ENCODE results near the gene SBNO2. TPM values are rescaled to one million over a fixed set of nuclear protein-coding genes. Genes with fewer than 3 reads are reported as not detected.
A peak's percentile ranks its signal among the peaks of the same experiment; 100 is the strongest.

SBNO2 gene
- total RNA-seq, 4 donors from 2014 or later = 26.4 to 71.0 (median 57.8) TPM

- H3K4me3 ChIP-seq = peak overlapping the region in 2 of 4 donors; percentile 9 to 31
- peak overlapping the region; percentile 67 to 88 (median 82) for H3K27ac ChIP-seq
- peak; percentile 34 to 90 (median 84) for DNase-seq
- TF ChIP-seq POLR2A (IDR thresholded peaks at IDR 0.05) (peak in 1 of 2 donors; percentile 19), CTCF (IDR thresholded peaks at IDR 0.05) (peak in 1 of 6 experiments; percentile 26)
- peaks cover 0 to 50% (median 0%) of the 10 kb centered on the region in 3 donors for H3K36me3 ChIP-seq
- H3K4me1 ChIP-seq = peaks cover 0 to 27% (median 7%) of the 10 kb centered on the region in 4 donors
- no peaks in the 10 kb centered on the region for H3K9me3 ChIP-seq
- no peaks in the 10 kb centered on the region for H3K27me3 ChIP-seq
Measured at GRCh38 chr19:1154731-1155351, 19.2 kb downstream of the SBNO2 start.

- Histone ChIP-seq H3K27ac (peak overlapping the region; percentile 67 to 88 (median 82)), H3K4me1 (peaks cover 0 to 27% (median 7%) of the 10 kb centered on the region in 4 donors), H3K4me3 (peak overlapping the region in 2 of 4 donors; percentile 9 to 31), H3K36me3 (peaks cover 0 to 55% (median 0%) of the 10 kb centered on the region in 3 donors), H3K27me3 (no peaks in the 10 kb centered on the region), H3K9me3 (no peaks in the 10 kb centered on the region)
- no peak for DNase-seq
- no peak for TF ChIP-seq POLR2A (IDR thresholded peaks at IDR 0.05)
- TF ChIP-seq CTCF (IDR thresholded peaks at IDR 0.05) = no peak
Measured at GRCh38 chr19:1153891-1154730, 20.0 kb downstream of the SBNO2 start.

- Histone ChIP-seq H3K4me1 (peaks cover 0 to 27% (median 7%) of the 10 kb centered on the region in 4 donors), H3K36me3 (peaks cover 0 to 59% (median 0%) of the 10 kb centered on the region in 3 donors), H3K4me3 (no peak overlapping the region), H3K27me3 (no peaks in the 10 kb centered on the region), H3K27ac (peak overlapping the region in 3 of 4 donors; percentile 10 to 39 (median 27)), H3K9me3 (no peaks in the 10 kb centered on the region)
- TF ChIP-seq CTCF (IDR thresholded peaks at IDR 0.05) (no peak), POLR2A (IDR thresholded peaks at IDR 0.05) (no peak)
- DNase-seq = no peak
Measured at GRCh38 chr19:1151917-1152587, 22.0 kb downstream of the SBNO2 start.

- Histone ChIP-seq H3K4me3 (no peak overlapping the region), H3K27ac (peak overlapping the region in 2 of 4 donors; percentile 27 to 39)
Measured at GRCh38 chr19:1151037-1151724, 22.9 kb downstream of the SBNO2 start.

More at GRCh38 chr19:1151037-1151724, 22.9 kb downstream of the SBNO2 start:
- Histone ChIP-seq H3K4me1 (peaks cover 0 to 23% (median 7%) of the 10 kb centered on the region in 4 donors), H3K9me3 (no peaks in the 10 kb centered on the region), H3K36me3 (peaks cover 0 to 66% (median 0%) of the 10 kb centered on the region in 3 donors), H3K27me3 (no peaks in the 10 kb centered on the region)
- DNase-seq = no peak
- TF ChIP-seq POLR2A (IDR thresholded peaks at IDR 0.05) = no peak
- no peak for TF ChIP-seq CTCF (IDR thresholded peaks at IDR 0.05)

Data from Peyer's patch (tissue), 4 donors.